Measurements from ENCODE around the gene DENND1C. TPM values are rescaled to one million over a fixed set of nuclear protein-coding genes. Genes with fewer than 3 reads are reported as not detected.

DENND1C gene
- total RNA-seq, 2 experiments from 2014 or later, result 111 to 118 TPM

- POLR2A ChIA-PET, result no interaction called here
- Mint-ChIP-seq H3K36me3 (ENCODE audit: low read depth) (no peaks in the 10 kb centered on the region), H3K4me3 (peak overlapping the region; percentile 72), H3K27me3 (peaks cover 23% of the 10 kb centered on the region), H3K9me3 (no peaks in the 10 kb centered on the region), H3K27ac (no peak overlapping the region), H3K4me1 (ENCODE audit: low read depth) (peaks cover 15% of the 10 kb centered on the region)
- no peaks in the 10 kb centered on the region for H3K36me3 ChIP-seq (ENCODE audit: insufficient read depth, low read length)
- no peak overlapping the region for H3K27ac ChIP-seq (ENCODE audit: low read depth in 1 of 2, low read length in 2 of 2)
- no peak for DNase-seq
- no peak overlapping the region for H3K4me3 ChIP-seq (ENCODE audit: low read length)
- CTCF ChIA-PET, result no interaction called here
- no peak for ATAC-seq (ENCODE audit: poor library complexity)
- no peak for TF ChIP-seq CTCF (IDR thresholded peaks at IDR 0.05)
- H3K9me3 ChIP-seq (ENCODE audit: control insufficient read depth in 1 of 2, insufficient read depth in 1 of 2, low read length in 2 of 2), result no peaks in the 10 kb centered on the region
- H3K4me1 ChIP-seq (ENCODE audit: insufficient read depth, low read length), result peaks cover 24% of the 10 kb centered on the region
- intact Hi-C loops (cut with DNase I, micrococcal nuclease), result loop anchor here (1.0 to 10.0 kb wide), 7 partner anchors 13 to 221 kb away; partner anchors contain the start of genes CRB3 (in 1 of the 2), GTF2F1 (in 1 of the 2) and KHSRP (in 1 of the 2)
- H3K27me3 ChIP-seq (ENCODE audit: control insufficient read depth in 1 of 2, insufficient read depth in 2 of 2, low read length in 2 of 2), result peaks cover 13 to 21% of the 10 kb centered on the region in 2 experiments
Measured at GRCh38 chr19:6503407-6504201, 22.0 kb upstream of the DENND1C start.

- POLR2A ChIA-PET, result no interaction called here
- Mint-ChIP-seq H3K27me3 (peaks cover 23% of the 10 kb centered on the region), H3K4me3 (peak within 1 kb of the TSS; percentile 93), H3K36me3 (ENCODE audit: low read depth) (no peaks in the 10 kb centered on the region), H3K4me1 (ENCODE audit: low read depth) (peaks cover 15% of the 10 kb centered on the region), H3K27ac (no peak within 1 kb of the TSS), H3K9me3 (no peaks in the 10 kb centered on the region)
- CTCF ChIA-PET, result no interaction called here
- TF ChIP-seq CTCF (IDR thresholded peaks at IDR 0.05), result peak; percentile 9
- ATAC-seq (ENCODE audit: poor library complexity) (peak; percentile 28), DNase-seq (peak in 9 of 14 experiments; percentile 31 to 55 (median 48))
- intact Hi-C loops (cut with DNase I, micrococcal nuclease), result loop anchor here (2.0 to 10.0 kb wide), 5 partner anchors 23 to 220 kb away; partner anchors contain the start of genes CRB3 (in 1 of the 2) and GTF2F1 (in 1 of the 2)
- Histone ChIP-seq H3K27ac (ENCODE audit: low read depth in 1 of 2, low read length in 2 of 2) (no peak within 1 kb of the TSS), H3K27me3 (ENCODE audit: control insufficient read depth in 1 of 2, insufficient read depth in 2 of 2, low read length in 2 of 2) (peaks cover 13 to 21% of the 10 kb centered on the region in 2 experiments), H3K4me1 (ENCODE audit: insufficient read depth, low read length) (peaks cover 24% of the 10 kb centered on the region), H3K4me3 (ENCODE audit: low read length) (peak within 1 kb of the TSS; percentile 47), H3K9me3 (ENCODE audit: control insufficient read depth in 1 of 2, insufficient read depth in 1 of 2, low read length in 2 of 2) (no peaks in the 10 kb centered on the region), H3K36me3 (ENCODE audit: insufficient read depth, low read length) (no peaks in the 10 kb centered on the region)
Measured at GRCh38 chr19:6501740-6502648, 20.4 kb upstream of the DENND1C start, which contains the start of gene TUBB4A. TSS of gene TUBB4A (minus strand) at chr19:6502309. CDS start at chr19:6502212, 97 bp downstream.

Measured in CD4-positive, alpha-beta T cell (primary cell).